ENCODE measurements around the gene LSM8. TPM values are rescaled to one million over a fixed set of nuclear protein-coding genes. Genes with fewer than 3 reads are reported as not detected.
"Not testable (repeated sequence)": the region's sequence is repeated elsewhere in the genome, so short reads cannot be mapped to it uniquely, and the experiment has no call there.

The LSM8 gene
- total RNA-seq = 50.9 and 52.3 TPM in 2 replicates

DNA sequence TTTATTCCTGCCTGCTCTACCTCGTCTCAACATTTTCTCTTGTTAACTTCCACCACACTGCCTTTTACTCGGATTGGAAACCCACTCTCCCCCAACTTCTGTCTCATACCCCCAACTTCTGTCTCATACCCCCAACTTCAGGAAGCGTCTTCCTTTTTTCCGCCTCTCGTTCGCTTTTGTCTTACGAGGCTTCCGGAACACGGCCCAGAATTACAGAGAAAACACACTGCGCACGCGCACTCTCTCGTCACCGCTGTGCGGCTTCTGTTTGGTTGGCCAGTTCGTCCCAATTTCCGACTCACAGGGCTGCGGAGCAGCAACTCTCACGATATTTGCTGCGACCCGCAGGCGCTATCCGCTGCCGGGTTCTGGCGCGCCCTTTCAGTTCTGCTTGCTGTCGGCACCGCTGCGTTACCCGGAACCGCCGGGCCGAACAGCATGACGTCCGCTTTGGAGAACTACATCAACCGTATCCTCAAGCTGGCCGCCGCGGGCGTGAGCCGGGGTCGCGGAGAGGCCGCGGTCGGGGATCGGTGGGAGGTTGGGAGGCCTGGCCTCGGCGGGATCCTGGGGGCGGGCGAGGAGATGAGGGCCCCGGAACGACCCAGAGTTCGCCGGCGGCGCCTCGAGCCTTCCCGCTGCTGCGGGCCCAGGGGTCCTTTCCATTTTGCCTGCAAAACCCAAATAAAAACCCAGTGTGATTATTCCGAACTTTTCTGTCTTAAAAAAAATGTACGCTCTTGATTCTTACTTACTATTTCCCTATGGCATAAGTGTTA is at the start of gene LSM8:
TSS of gene LSM8 (plus strand) at position 379 of the 779 bp plus-strand sequence. CDS start at position 439, 60 bp downstream.
- intact Hi-C loops (cut with micrococcal nuclease) = loop anchor here (1.0 to 10.0 kb wide), 6 partner anchors 12 to 1322 kb away; partner anchors contain the start of genes CAPZA2 and ST7
- CTCF ChIA-PET = no interaction called here
- DNase-seq = peak; percentile 94
- Mint-ChIP-seq H3K9me3 (no peaks in the 10 kb centered on the region), H3K27me3 (no peaks in the 10 kb centered on the region), H3K4me3 (peak within 1 kb of the TSS; percentile 97), H3K27ac (peak within 1 kb of the TSS; percentile 98), H3K36me3 (ENCODE audit: low read depth) (peaks cover 48% of the 10 kb centered on the region), H3K4me1 (peaks cover 59% of the 10 kb centered on the region)
- TF ChIP-seq CTCF (IDR thresholded peaks at IDR 0.05) = no peak
- peak; percentile 95 for ATAC-seq (ENCODE audit: low read depth)
- POLR2A ChIA-PET = interaction anchor here (1.0 kb wide), 1 partner anchor 10 kb away, joined by 3 read pairs; no protein-coding TSS in a partner anchor

DNA sequence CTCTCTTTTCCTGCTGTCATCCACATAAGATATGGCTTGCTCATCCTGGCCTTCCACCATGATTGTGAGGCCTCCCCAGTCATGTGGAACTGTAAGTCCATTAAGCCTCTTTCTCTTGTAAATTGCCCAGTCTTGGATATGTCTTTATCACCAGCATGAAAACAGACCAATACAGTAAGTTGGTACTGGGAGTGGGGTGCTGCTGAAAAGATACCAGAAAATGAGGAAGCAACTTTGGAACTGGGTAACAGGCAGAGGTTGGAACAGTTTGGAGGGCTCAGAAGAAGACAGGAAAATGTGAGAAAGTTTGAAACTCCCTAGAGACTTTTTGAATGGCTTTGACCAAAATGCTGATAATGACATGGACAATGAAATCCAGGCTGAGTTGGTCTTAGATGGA is 49.5 kb upstream of the LSM8 start:
- intact Hi-C loops (cut with micrococcal nuclease) = not testable (repeated sequence)

DNA sequence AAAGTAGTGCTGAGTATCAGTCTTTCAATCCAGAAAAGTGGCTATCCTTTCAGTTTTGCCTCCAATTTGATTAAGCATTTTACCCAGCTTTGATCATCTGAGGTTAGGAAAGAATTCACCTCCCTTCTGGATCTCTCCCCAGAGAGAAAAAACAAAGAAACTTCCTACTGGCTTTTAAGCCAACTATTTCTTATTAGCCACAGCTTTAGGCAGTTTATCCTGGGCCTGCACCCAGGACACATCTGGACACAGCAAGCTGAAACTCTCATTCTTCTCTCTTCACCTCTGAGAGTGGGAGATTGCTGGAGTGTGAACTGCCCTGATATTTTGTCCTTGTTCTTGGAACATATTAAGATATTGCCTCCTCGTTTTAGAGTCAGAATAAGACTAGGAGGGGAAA is 43.5 kb upstream of the LSM8 start:
- intact Hi-C loops (cut with micrococcal nuclease) = loop anchor here (10.0 kb wide), 1 partner anchor 374 kb away; no protein-coding TSS in a partner anchor
- TF ChIP-seq CTCF (IDR thresholded peaks at IDR 0.05) = no peak
- no peaks in the 10 kb centered on the region for H3K36me3 Mint-ChIP-seq (ENCODE audit: low read depth)
- no peaks in the 10 kb centered on the region for H3K9me3 Mint-ChIP-seq
- no peak overlapping the region for H3K27ac Mint-ChIP-seq
- no peak for ATAC-seq (ENCODE audit: low read depth)
- ChIA-PET POLR2A (no interaction called here), CTCF (no interaction called here)
- DNase-seq = no peak
- peaks cover 5% of the 10 kb centered on the region for H3K4me1 Mint-ChIP-seq
- no peak overlapping the region for H3K4me3 Mint-ChIP-seq
- no peaks in the 10 kb centered on the region for H3K27me3 Mint-ChIP-seq

More for the DNA sequence above, 49.5 kb upstream of the LSM8 start:
- H3K36me3 Mint-ChIP-seq (ENCODE audit: low read depth); H3K4me3 Mint-ChIP-seq; DNase-seq; H3K27ac Mint-ChIP-seq; H3K27me3 Mint-ChIP-seq; POLR2A ChIA-PET; CTCF ChIA-PET; H3K9me3 Mint-ChIP-seq; H3K4me1 Mint-ChIP-seq; ATAC-seq (ENCODE audit: low read depth): not testable (repeated sequence)

DNA sequence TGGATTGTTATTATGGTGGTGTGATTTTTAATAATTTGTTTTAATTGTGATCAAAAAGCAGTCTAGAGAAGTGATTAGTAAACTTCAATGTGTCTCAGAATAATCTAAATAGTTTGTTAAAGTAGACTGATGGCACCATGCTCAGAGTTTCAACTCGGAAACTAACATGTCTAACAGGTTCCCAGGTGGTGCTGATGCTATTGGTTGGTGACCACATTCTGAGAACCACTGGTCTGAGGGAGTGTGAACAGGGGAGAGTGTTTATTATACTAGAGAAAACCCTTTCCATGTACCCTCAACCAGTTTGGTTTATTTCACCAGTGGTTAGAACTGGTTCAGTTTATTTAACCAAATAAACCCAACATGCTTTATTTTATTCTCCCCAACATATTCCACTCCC is 42.0 kb upstream of the LSM8 start:
- Mint-ChIP-seq H3K4me3 (no peak overlapping the region), H3K36me3 (ENCODE audit: low read depth) (no peaks in the 10 kb centered on the region), H3K27ac (no peak overlapping the region), H3K4me1 (peaks cover 5% of the 10 kb centered on the region), H3K27me3 (no peaks in the 10 kb centered on the region), H3K9me3 (no peaks in the 10 kb centered on the region)
- ATAC-seq (ENCODE audit: low read depth) (no peak), DNase-seq (no peak)
- POLR2A ChIA-PET = no interaction called here
- CTCF ChIA-PET = no interaction called here
- intact Hi-C loops (cut with micrococcal nuclease) = loop anchor here (10.0 kb wide), 1 partner anchor 373 kb away; no protein-coding TSS in a partner anchor
- no peak for TF ChIP-seq CTCF (IDR thresholded peaks at IDR 0.05)

- no peak overlapping the region for H3K27ac Mint-ChIP-seq
- H3K4me3 Mint-ChIP-seq = no peak overlapping the region
- DNase-seq (no peak), ATAC-seq (ENCODE audit: low read depth) (no peak)
- intact Hi-C loops (cut with micrococcal nuclease) = loop anchor here (10.0 kb wide), 1 partner anchor 366 kb away; no protein-coding TSS in a partner anchor
- no peaks in the 10 kb centered on the region for H3K9me3 Mint-ChIP-seq
- no peaks in the 10 kb centered on the region for H3K36me3 Mint-ChIP-seq (ENCODE audit: low read depth)
- POLR2A ChIA-PET = no interaction called here
- CTCF ChIA-PET = no interaction called here
- H3K27me3 Mint-ChIP-seq = no peaks in the 10 kb centered on the region
- no peak for TF ChIP-seq CTCF (IDR thresholded peaks at IDR 0.05)
- no peaks in the 10 kb centered on the region for H3K4me1 Mint-ChIP-seq
Measured at GRCh38 chr7:118148930-118149329, 35.0 kb upstream of the LSM8 start.

Measured in activated B cell treated with CpG ODN at 0.5 μM for 24 hours (primary cell).